Activated naive CD8-positive, alpha-beta T cell (primary cell): ENCODE data around the gene LRRC43.
A peak's percentile ranks its signal among the peaks of the same experiment; 100 is the strongest.
"Not testable (repeated sequence)": the region's sequence is repeated elsewhere in the genome, so short reads cannot be mapped to it uniquely, and the experiment has no call there.

Experiments used
- H3K27ac Mint-ChIP-seq: one replicate; pipeline ENCODE4 v1.8.0; 2021; ENCODE audit warnings: mixed read lengths
- H3K27me3 Mint-ChIP-seq: one replicate; pipeline ENCODE4 v1.8.0; 2021; ENCODE audit warnings: mixed read lengths
- H3K36me3 Mint-ChIP-seq: one replicate; pipeline ENCODE4 v1.8.0; 2021; ENCODE audit warnings: mixed read lengths
- H3K4me1 Mint-ChIP-seq: one replicate; pipeline ENCODE4 v1.8.0; 2021; ENCODE audit warnings: low read depth, mixed read lengths
- H3K4me3 Mint-ChIP-seq: one replicate; pipeline ENCODE4 v1.8.0; 2021; ENCODE audit warnings: mild to moderate bottlenecking, mixed read lengths
- H3K9me3 Mint-ChIP-seq: one replicate; pipeline ENCODE4 v1.8.0; 2021; ENCODE audit warnings: low read depth, mixed read lengths

Gene LRRC43

GRCh38 chr12:122171399-122171798, 11.5 kb upstream of the LRRC43 start:
- H3K27ac Mint-ChIP-seq: no peak overlapping the region
- H3K36me3 Mint-ChIP-seq: no peaks in the 10 kb centered on the region
- no peaks in the 10 kb centered on the region for H3K27me3 Mint-ChIP-seq
- H3K4me3 Mint-ChIP-seq: no peak overlapping the region
- H3K9me3 Mint-ChIP-seq: no peaks in the 10 kb centered on the region
- H3K4me1 Mint-ChIP-seq: peaks cover 2% of the 10 kb centered on the region

- Mint-ChIP-seq H3K9me3 (no peaks in the 10 kb centered on the region), H3K4me1 (no peaks in the 10 kb centered on the region), H3K27ac (no peak overlapping the region), H3K4me3 (peak overlapping the region; percentile 30), H3K27me3 (no peaks in the 10 kb centered on the region), H3K36me3 (no peaks in the 10 kb centered on the region)
These were observed 10.5 kb upstream of the LRRC43 start for GRCh38 chr12:122172262-122172939.

- H3K27ac Mint-ChIP-seq: no peak within 1 kb of the TSS
- H3K4me1 Mint-ChIP-seq: no peaks in the 10 kb centered on the region
- no peaks in the 10 kb centered on the region for H3K9me3 Mint-ChIP-seq
- H3K27me3 Mint-ChIP-seq: peaks cover 2% of the 10 kb centered on the region
- no peaks in the 10 kb centered on the region for H3K36me3 Mint-ChIP-seq
- no peak within 1 kb of the TSS for H3K4me3 Mint-ChIP-seq
These were observed 8.6 kb upstream of the LRRC43 start, which contains the start of gene IL31 for GRCh38 chr12:122174155-122174845. Gene IL31 (minus strand): TSS chr12:122174221. CDS start chr12:122174172, 49 bp downstream.

GRCh38 chr12:122176473-122176872, 6.5 kb upstream of the LRRC43 start:
- H3K4me3 Mint-ChIP-seq, H3K27ac Mint-ChIP-seq, H3K4me1 Mint-ChIP-seq, H3K36me3 Mint-ChIP-seq, H3K9me3 Mint-ChIP-seq, H3K27me3 Mint-ChIP-seq: not testable (repeated sequence)

GRCh38 chr12:122183588-122183940, 641 bp downstream of the LRRC43 start:
- H3K4me3 Mint-ChIP-seq: peak overlapping the region; percentile 59
- no peak overlapping the region for H3K27ac Mint-ChIP-seq
- peaks cover 6% of the 10 kb centered on the region for H3K4me1 Mint-ChIP-seq
- H3K27me3 Mint-ChIP-seq: no peaks in the 10 kb centered on the region
- H3K36me3 Mint-ChIP-seq: no peaks in the 10 kb centered on the region
- H3K9me3 Mint-ChIP-seq: no peaks in the 10 kb centered on the region

GRCh38 chr12:122184517-122184916, 1.6 kb downstream of the LRRC43 start:
- no peaks in the 10 kb centered on the region for H3K36me3 Mint-ChIP-seq
- H3K27ac Mint-ChIP-seq: no peak overlapping the region
- H3K9me3 Mint-ChIP-seq: no peaks in the 10 kb centered on the region
- H3K4me3 Mint-ChIP-seq: peak overlapping the region; percentile 59
- H3K27me3 Mint-ChIP-seq: no peaks in the 10 kb centered on the region
- peaks cover 6% of the 10 kb centered on the region for H3K4me1 Mint-ChIP-seq

- Mint-ChIP-seq H3K4me1 (peaks cover 6% of the 10 kb centered on the region), H3K4me3 (no peak overlapping the region), H3K36me3 (no peaks in the 10 kb centered on the region), H3K27ac (no peak overlapping the region), H3K27me3 (no peaks in the 10 kb centered on the region), H3K9me3 (no peaks in the 10 kb centered on the region)
These were observed 2.2 kb downstream of the LRRC43 start for GRCh38 chr12:122185079-122185478.

GRCh38 chr12:122185494-122186082, 2.7 kb downstream of the LRRC43 start:
- H3K36me3 Mint-ChIP-seq: no peaks in the 10 kb centered on the region
- no peaks in the 10 kb centered on the region for H3K27me3 Mint-ChIP-seq
- H3K4me3 Mint-ChIP-seq: no peak overlapping the region
- H3K27ac Mint-ChIP-seq: no peak overlapping the region
- H3K9me3 Mint-ChIP-seq: no peaks in the 10 kb centered on the region
- H3K4me1 Mint-ChIP-seq: peaks cover 6% of the 10 kb centered on the region

- Mint-ChIP-seq H3K9me3 (no peaks in the 10 kb centered on the region), H3K36me3 (no peaks in the 10 kb centered on the region), H3K4me3 (no peak overlapping the region), H3K27me3 (no peaks in the 10 kb centered on the region), H3K27ac (no peak overlapping the region), H3K4me1 (peaks cover 6% of the 10 kb centered on the region)
These were observed 4.5 kb downstream of the LRRC43 start for GRCh38 chr12:122187466-122187865.

GRCh38 chr12:122189626-122190475, 6.9 kb downstream of the LRRC43 start:
- Mint-ChIP-seq H3K36me3 (no peaks in the 10 kb centered on the region), H3K9me3 (no peaks in the 10 kb centered on the region), H3K27ac (no peak overlapping the region), H3K27me3 (no peaks in the 10 kb centered on the region), H3K4me1 (no peaks in the 10 kb centered on the region), H3K4me3 (no peak overlapping the region)

GRCh38 chr12:122190842-122191668, 8.1 kb downstream of the LRRC43 start:
- Mint-ChIP-seq H3K4me1 (no peaks in the 10 kb centered on the region), H3K27ac (no peak overlapping the region), H3K36me3 (no peaks in the 10 kb centered on the region), H3K9me3 (peaks cover 3% of the 10 kb centered on the region), H3K4me3 (no peak overlapping the region), H3K27me3 (no peaks in the 10 kb centered on the region)

GRCh38 chr12:122192441-122192840, 9.5 kb downstream of the LRRC43 start:
- Mint-ChIP-seq H3K4me3 (no peak overlapping the region), H3K9me3 (peaks cover 3% of the 10 kb centered on the region), H3K27me3 (peaks cover 3% of the 10 kb centered on the region), H3K36me3 (no peaks in the 10 kb centered on the region), H3K4me1 (no peaks in the 10 kb centered on the region), H3K27ac (no peak overlapping the region)

GRCh38 chr12:122194804-122195203, 11.9 kb downstream of the LRRC43 start:
- Mint-ChIP-seq H3K4me3 (no peak overlapping the region), H3K27me3 (peaks cover 7% of the 10 kb centered on the region), H3K27ac (no peak overlapping the region), H3K36me3 (no peaks in the 10 kb centered on the region), H3K9me3 (peaks cover 3% of the 10 kb centered on the region), H3K4me1 (no peaks in the 10 kb centered on the region)

- no peak overlapping the region for H3K4me3 Mint-ChIP-seq
- H3K27ac Mint-ChIP-seq: no peak overlapping the region
- no peaks in the 10 kb centered on the region for H3K4me1 Mint-ChIP-seq
- H3K27me3 Mint-ChIP-seq: peaks cover 7% of the 10 kb centered on the region
- H3K9me3 Mint-ChIP-seq: peaks cover 3% of the 10 kb centered on the region
- no peaks in the 10 kb centered on the region for H3K36me3 Mint-ChIP-seq
These were observed 12.5 kb downstream of the LRRC43 start for GRCh38 chr12:122195405-122195804.
